Stimulated activated CD4-positive, alpha-beta T cell treated with anti-CD3 and anti-CD28 coated beads, Interleukin-1b, Interleukin-23, amount 100 ng/mL, for 1 hour (primary cell): ENCODE measurements around the gene C18orf54.
"Not testable (repeated sequence)": the region's sequence is repeated elsewhere in the genome, so short reads cannot be mapped to it uniquely, and the experiment has no call there.

Experiments used
- DNase-seq, 2 donors: peaks; one replicate each; pipeline ENCODE4 v3.0.0-alpha.2; 2020; ENCODE audit warnings: low read depth in 2 of 2

The C18orf54 gene

DNA sequence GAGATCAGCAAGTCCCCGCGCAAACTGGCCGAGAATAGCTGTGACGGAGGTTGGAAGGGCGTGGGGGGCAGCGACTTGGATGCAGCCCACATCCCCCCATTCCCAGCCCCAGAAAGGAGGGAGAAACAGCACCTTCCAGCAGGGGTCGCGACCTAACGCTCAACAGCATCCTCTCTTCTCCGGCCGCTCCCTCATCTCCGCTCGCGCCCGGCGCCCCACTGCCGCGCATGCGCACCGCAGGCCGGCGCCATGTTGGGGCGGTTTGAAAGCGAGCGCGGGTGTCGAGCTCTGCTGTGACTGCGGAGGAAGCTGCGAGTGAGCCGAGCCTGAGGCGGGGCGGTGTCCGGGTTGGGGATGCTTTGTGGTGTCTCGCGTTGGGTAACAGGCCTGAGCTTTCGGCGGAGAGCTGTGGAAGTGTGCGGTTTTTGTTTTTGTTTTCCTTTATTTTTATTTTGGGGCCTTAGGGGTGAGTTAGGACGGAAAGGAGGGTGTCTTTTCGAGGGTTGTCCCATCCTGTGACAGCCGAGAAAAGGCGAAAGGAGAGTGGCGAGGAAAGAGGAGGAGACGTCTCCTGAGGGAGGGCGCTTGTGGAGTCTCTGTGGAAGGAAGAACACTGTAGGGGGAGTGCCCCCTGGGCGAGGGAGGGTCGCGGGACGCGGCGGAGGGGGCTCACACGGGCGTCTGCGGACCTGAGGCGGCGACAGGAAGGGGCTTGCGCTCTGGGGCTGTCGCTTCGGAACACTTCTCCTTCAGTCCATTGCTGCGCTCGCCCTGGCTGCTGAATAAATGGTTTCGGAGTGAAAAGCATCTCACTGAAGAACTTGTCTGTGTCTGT, at the start of gene C18orf54, which contains the start of gene STARD6:
Gene C18orf54 (plus strand): TSS at position 247 of the 835 bp plus-strand sequence. CDS start 2,667 bp downstream, outside the sequence.
Gene STARD6 (minus strand): TSS at position 199 of the 835 bp plus-strand sequence. CDS start 3,285 bp downstream, outside the sequence.
- DNase-seq = peak; percentile 72 to 78

DNA sequence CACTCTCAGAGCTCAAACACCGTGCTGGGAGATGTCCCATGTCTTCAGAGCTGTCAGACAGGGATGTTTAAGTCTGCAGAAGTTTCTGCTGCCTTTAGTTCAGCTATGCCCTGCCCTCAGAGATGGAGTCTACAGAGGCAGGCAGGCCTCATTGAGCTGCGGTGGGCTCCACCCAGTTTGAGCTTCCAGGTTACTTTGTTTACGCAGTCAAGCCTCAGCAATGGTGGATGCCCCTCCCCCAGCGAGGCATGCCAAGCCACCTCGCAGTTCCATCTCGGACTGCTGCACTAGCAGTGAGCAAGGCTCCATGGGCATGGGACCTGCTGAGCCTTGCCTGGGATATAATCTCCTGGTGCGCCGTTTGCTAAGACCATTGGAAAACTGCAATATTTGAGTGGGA, 48.1 kb upstream of the C18orf54 start:
- DNase-seq = not testable (repeated sequence)

DNA sequence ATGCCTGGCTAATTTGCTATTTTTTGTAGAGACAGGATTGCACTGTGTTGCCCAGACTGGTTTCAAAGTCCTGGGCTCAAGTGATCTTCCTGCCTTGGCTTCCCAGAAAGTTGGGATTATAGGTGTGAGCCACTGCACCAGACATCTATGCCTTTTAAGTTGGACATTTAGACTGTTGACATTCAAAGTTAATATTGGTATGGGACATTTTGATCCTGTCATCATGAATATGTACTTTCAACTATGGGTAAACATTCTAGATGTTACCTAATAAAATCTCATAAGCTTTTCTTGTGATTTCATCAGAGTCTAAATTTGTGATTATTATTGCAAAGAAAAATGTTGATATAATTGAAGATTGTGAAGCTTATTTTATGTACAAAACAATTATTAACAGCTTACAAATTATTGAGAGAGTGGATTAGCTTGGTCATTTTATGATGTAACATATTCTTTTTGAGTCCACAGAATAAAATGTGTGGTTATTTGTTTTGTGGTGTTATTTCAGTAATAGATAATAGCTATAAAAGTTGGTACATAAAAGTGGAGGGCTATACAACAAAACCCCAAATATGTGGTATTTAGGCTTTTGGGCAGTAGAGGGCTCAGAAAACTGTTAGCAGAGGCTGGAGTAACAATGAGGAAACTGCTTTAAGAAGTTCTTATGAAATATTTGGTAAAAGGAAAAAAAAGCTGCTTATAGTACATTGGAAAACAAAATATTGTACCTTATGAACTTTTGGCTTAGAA, 41.5 kb upstream of the C18orf54 start:
- DNase-seq = no peak

DNA sequence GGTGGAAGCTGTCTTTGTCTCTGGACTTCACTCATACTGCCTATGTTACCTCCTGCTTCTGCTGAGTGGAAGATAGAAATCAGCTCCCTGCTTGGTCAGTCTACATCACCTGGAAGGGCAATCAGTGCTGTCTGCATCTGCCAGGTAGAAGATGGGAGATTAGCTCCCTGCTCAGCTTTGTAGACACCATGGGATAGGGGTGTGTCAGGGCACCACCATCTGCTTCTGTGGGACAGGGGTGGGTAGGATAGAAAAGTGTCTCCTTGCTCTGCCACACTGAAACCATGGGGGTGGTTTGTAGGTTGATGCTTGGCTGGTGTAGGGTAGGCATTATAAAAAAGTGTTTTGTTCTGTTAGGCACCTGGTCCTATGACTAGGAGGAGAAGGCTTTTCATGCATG, 34.1 kb upstream of the C18orf54 start:
- no peak for DNase-seq

DNA sequence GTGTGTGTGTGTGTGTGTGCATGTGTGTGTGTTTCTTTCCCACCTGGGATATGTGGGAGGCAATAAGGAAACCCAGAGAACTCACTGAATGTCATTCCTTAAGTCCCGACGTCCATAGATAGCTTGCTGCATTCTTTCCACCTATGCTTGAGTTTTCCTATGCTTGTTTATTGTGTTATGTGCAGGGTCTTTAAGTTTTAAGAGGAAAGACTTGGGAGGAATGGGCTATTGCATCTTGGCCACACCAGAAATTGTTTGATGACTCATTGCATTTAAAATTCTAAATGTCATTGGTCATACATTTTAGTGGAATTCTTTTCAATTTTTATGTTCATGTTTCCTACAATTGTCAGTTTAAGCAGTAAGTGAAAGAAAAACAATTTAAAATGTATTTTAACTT, 33.7 kb upstream of the C18orf54 start:
- no peak for DNase-seq

DNA sequence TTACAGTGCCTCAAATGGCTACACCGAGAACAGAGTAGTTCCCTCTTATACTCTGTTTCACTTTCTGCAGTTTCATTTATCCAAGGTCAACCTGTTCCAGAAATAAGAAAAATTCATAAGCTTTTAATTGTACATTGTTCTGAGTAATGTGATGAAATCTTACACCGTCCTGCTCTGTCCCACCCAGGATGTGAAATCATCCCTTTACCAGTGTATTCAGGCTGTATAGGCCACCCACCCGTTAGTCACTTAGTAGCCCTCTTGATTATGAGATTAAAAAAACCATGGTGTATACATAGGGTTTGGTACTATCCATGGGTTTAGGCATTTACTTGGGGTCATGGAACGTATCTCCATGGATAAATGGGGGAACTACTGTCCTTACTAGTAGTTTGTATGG, 29.9 kb upstream of the C18orf54 start:
- no peak for DNase-seq

DNA sequence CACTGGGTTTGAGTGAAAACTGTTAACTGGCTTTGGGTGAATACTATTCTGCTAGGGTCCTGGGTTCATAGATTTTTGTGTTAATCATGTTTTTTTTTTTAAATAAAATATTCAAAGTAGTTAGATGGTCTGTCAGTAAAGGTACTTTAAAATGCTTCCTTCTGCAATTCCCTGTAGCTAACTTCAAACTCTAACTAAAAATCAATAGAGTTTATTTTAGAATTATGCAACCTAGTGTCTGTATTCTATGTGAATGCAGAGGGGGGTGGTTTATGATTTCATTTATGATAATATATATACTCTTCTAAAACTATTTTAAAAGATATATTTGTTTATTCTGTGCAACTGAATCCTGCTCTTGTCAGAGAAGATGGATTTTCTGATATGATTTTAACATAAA, 27.9 kb upstream of the C18orf54 start:
- no peak for DNase-seq

DNA sequence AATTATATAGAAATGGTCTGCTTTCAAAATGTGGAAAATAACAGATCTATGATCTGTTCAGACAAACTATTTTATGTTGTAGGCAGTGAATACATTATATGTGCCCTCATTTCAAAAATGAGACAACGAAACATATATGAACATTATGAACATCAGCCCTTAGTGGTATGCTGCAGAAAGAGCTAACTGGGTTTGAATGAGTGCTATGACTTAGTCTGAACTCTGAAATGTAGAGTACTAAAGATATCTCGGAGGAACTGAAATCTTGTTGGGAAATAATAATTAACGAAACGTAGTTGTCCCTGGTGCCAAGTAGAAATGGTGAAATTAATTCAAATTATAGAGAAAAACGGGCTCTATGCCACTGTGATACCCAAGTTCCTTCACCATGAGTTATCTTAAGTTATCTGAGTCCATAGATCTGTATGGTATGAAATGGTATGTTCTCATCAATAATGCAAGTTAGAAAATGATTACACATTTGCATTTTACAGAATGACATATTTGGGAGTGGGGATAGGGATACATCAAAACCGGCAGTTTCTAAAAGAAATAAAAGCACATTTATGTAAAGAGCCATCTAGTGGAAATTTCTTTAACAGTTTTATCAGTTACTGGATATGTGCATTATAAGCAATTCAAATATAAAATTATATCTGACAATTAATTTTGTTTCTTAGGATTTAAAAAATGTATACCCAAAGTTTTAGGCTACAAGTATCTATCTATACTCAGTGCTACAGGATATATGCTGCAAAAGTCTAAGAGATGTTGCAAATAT, 26.7 kb upstream of the C18orf54 start:
- DNase-seq = no peak

DNA sequence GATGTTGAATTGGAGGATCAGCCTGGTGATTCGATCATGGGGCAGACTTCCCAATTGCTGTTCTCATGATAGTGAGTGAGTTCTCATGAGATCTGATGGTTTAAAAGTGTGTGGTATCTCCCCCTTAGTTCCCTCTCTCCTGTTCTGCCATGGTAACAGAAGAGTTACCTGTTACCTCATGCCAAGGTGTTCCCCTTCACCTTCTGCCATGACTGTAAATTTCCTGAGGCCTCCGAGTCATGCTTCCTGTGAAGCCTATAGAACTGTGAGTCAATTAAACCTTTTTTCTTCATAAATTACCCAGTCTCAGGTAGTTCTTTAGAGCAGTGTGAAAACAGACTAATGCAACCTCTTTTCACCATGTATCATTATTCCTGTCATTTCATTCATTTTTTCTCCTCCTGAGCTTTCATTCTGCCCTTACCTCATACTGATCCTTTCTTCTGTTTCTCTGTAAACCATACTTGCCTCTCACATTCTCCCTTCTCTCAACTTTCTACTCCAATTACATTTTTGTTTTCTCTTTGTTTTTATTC, 22.0 kb upstream of the C18orf54 start:
- DNase-seq = no peak

DNA sequence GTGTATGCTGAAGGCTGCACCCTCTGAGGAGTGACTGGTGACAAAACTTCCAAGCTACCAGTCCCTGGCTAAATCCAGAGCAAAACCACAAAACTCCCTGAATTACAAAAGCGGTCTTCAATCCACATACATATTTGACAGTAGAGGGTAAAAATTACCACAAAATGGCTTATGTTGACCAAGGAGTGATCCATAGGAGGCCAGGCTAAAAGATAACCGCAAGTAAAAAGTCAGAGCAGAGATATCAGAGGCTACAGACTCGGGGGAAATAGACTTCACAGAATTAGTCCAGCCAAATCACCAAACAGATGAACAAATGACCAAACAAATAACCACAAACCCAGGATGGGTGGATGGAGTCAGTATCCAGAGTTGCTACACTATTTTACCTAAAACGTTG, 19.5 kb upstream of the C18orf54 start:
- DNase-seq = no peak

DNA sequence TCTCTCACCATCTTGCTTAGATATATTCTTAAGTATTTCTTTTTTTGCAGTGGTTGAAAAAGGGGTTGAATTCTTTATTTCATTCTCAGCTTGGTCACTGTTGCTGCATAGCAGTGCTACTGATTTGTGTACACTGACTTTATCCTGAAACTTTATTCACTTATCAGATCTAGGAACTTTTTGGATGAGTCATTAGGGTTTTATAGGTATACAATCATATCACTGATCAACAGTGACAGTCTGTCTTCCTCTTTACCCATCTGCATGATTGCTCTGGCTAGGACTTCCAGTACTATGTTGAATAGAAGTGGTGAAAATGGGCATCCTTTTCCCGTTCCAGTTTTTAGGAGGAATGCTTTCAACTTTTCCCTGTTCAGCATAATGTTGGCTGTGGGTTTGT, 6.5 kb upstream of the C18orf54 start:
- no peak for DNase-seq

DNA sequence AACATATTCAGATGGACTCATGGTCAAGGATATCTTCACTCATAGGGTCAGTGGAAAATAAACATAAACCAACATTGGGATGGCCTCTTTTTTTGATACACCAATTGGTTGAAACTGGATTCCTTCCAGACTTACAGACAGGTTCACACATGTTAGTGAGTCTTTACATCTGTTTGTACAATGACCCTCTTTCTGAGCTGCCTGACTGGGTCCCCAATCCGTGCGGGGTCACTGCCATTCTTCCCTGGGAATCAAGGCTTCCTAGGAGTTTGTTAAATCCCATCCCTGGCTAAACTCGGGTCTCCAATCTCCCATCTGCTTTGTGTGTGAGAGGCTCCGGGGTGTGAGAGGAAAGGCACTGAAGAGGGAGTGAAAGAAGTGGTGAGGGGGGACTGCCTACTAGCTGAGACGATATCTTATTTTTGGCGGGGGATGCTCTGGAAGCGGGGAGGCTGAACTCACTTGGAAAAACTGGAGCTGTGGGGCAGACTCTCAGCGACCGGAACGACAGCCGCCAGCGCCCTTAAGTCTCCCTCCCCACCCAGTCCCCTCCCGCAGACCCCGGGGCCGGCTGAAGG, 535 bp upstream of the C18orf54 start:
- no peak for DNase-seq

DNA sequence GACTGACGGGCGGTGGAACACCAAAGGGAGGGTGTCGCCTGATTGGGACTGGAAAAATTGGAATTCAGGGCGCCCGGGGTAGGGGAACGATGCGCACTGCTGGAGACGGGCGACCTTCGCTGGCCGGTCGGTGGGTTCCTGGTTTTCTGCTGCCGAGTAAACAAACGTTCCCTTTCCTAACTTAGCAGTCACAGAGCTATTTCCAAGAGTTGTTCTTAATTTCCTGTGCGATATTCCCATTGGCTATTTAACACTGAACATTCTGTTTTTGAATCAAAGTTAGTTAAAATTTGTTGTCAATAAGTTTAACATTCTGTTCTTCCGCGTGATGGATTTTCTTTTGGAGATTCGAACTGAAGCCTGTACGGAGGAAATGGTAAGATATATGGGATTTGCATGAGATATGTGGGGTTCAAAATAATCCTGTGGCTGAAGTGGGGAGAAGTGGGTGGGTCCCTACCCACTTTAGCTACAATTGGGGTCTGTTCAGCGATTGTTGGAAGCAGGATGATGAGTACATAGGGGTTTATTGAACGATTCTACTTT, 862 bp downstream of the C18orf54 start:
- DNase-seq = no peak

DNA sequence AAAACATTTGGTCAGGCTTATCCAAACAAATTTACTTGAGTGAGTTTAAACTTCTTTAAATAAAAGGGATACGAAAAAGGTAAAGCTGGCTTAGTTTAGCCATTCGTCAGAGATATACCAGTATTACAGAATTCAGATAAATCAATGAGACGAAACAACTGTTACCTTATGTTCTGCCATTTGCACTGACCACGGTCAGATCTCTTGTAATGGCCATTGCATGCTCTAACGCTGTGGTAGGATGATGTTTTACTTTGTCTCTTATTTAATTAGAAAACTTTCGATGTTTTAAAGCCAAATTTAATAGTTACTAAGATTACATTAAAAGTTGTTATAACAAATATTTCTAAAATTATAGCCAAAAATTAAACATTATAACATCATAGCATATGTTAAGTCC, 1.5 kb downstream of the C18orf54 start:
- no peak for DNase-seq

DNA sequence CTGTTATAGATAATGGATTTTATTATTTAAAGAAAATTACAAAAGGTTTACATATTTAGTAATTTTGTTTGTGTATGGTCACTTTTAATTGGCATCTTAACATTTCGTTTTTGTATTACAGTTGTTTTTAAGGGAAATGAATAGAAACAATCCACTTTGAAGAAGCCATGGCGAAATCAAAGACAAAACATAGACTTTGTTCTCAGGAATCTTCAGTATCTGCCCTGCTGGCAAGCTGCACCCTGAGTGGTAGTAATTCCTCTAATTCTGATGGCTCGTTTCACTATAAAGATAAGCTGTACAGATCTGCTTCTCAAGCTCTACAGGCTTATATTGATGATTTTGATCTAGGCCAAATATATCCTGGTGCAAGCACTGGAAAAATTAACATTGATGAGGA, 2.7 kb downstream of the C18orf54 start:
- no peak for DNase-seq

DNA sequence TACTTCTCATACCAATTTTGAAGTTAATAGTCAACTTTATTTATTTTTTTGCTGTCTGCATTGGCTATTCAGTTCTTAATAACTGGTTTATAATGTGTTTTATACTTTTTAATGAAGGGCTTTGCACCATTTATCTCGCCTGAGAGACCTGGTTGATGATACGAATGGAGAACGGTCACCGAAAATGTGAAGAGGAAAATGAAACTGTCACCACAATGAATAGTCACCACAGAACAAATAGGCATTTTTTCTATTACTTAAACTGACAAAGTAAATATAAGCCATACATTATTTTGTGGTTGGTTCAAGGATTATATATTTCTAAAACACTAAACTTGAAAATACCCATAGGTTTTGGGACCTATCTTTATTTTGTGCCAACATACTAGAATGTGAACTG, 20.4 kb downstream of the C18orf54 start:
- DNase-seq = no peak

DNA sequence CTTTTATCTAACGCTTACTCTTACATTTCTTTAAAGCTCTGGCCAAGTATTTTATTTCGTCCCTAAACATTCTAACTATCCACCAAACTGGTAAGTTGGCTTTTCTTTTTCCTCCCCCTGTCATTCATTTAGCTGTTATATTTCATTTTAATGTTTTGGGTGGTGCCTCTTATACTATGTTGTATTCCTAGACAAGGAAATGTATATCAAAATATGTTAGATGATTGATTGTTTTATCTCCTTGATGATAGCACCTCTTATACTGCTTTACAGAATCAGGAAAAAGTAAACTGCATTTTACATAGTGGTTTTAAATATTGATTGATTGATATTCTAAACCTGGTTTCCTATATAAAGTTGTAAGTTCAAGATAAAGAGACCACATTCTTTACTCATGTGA, 23.9 kb downstream of the C18orf54 start:
- no peak for DNase-seq

DNA sequence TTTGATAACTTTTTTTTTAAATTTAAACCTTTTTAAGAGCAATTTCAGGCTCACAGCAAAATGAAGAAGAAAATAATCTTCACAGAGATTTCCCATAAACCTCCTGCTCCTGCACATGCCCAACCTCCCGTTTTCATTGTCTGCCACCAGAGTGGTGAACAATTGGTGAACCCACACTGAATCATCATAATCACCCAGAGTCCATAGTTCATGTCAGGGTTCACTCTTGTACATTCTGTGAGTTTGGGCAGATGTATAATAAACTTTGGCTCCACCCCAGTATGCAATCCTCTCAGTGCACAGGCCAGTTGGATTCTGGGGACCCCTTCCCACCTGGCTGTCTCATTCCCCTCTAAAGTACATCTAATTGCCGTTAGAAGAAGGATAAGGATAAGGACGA, 24.4 kb downstream of the C18orf54 start:
- DNase-seq = no peak

DNA sequence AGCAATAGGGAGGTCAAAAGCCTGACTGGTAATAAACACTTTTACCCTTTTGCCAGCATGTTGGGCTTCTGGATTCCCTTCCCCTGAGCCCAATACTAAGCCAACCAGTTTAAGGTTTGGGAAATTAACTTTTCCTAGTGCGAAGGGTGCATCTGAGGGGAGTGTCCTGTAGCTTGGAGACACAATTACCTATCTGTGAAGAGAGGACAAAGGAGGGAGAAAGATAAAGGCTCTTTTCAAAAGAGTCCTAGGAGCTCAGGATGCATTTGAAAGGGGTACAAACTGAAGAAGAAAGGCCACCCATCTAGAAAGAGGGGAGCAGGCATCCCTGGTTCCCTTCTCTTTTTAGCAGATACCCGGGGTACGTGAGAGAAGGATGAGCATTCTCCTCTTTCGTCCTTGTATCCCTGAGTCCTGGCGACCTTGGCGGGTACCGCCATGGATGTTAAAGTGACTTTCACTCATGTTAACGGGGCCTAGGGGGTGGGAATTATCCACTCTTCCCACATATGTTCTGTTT, 25.1 kb downstream of the C18orf54 start:
- no peak for DNase-seq

DNA sequence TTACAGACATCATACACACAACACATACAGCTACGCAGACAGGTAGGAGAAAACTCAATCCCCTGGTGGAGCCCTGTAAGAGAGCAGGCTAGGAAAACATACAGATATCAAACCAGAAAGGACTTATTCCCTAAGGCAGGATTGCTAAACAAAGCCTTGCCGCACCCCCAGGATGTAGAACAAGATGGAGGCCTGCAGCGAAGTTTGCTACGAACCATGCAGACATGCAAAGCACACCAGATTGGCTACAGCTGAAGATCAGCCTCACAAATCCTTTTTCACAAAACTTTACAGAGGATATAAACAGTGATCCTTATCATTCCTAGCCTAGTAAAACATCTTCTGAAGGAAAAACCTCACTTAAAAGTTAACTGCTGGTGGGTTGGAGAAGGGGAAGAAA, 28.3 kb downstream of the C18orf54 start:
- no peak for DNase-seq
